Stimulated activated naive CD8-positive, alpha-beta T cell treated with anti-CD3 and anti-CD28 coated beads, Interleukin-15, Interleukin-2, amounts not matched to agents 100 U/mL and 50 U/mL, for 24 hours (primary cell): Measurements from ENCODE around the gene LIPT2.

Source experiments
- ATAC-seq: fragments of 150-1000 bp; cut with Tn5 transposase; one replicate; pipeline ENCODE4 v1.10.0; 2021
- DNase-seq: peaks from one replicate; pipeline ENCODE4 v3.0.0; 2021

LIPT2 gene

DNA sequence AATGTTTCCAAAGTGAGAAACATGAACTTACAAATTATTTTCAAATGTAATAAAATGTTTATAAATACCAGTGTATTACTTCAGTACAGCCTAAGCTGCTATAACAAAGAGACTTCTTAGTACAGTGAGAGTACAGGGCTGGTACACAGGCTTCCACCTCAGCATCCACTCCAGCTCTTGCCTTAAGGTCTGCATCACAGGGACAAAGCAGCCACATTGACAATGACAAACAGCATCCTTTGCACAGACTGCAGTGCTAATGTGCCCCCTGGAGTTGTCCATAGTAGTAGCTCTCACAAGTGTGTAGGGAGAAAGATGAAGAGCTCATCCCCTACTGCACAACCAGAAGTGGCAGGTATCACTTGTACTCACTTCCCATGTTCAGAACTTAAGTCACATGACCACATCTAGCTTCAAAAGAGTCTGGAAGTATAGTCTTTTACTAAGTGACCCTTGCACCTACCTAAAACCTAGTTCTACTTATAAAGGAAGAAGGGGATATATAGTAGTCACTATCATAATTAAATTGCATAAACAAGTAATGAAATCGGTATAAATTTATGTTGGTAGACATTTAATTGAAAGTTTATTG lies 10.7 kb upstream of the LIPT2 start:
- no peak for ATAC-seq
- DNase-seq: no peak

DNA sequence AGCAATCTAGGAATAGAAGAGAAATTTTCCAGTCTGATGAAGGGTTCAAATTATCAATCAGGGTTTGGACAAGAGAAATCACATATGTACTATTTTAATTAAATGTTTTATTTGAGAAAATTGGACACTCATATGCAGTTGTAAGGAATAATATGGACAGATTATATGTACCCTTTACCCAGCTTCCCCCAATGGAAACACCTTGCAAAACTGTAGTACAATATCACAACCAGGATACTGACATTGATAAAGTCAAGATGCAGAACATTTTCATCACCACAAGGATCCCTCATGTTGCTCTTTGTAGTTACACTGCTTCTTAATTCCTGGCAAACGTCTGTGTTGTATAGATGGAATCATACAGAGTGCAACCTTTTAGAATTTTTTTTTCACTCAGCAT lies 1.4 kb upstream of the LIPT2 start:
- DNase-seq (no peak), ATAC-seq (no peak)

DNA sequence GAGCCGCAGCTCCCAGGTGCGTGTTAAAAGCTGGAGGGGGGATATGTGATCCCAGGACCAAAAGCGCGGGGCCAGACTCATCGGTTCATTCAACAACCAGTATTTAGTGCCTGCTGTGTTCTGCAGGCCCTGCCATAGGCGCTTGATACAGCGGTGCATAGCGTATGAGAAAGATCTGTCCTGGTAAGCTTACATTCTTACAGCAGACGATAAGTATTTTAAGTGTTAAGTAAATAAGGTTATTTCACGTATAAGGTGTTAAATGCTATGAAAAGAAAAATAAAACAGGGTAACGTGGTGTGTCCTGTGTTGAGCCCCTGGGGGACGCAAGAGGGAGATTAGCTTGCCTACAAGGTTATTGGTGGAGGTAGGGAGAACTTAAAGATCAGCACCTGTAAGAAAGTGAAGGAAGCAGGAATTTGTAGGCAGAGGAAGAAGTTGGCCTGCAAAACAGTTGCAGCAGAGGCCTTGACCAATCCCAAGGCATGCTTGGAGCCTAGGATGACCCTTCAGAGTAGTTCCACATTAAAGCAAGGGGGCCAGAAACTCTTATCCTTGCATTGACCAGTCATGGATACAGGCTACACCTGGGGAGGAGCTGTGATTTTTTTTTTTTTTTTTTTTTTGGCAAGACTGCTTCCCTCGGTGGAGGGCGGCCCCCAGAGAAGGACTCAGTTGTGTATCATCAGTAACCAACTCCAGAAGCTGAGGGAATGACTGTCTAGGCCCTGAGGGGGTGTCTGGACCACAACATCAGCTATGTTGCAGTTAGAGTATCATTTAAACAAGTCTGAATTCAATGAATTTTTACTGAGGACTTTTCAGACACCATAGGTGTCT lies 487 bp upstream of the LIPT2 start:
- no peak for ATAC-seq
- no peak for DNase-seq

DNA sequence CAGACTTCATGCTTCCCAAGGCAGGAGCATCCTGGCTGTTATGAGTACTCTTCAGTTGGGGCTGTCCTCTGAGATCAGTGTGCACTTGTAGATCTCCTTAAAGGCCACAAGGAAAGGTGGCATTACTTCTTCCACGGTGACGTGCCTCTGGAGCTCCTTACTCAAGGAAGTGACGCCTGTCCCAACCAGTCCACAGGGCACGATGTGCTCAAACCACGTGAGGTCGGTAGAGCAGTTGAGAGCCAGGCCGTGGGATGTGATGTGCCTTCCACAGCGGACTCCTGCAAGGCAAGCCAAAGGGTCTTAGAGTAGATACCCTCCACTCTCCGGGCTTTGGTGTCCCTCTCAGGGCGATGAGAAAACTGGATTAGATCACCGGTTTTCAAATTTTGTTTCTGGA lies 1.4 kb downstream of the LIPT2 start:
- ATAC-seq (no peak), DNase-seq (no peak)

DNA sequence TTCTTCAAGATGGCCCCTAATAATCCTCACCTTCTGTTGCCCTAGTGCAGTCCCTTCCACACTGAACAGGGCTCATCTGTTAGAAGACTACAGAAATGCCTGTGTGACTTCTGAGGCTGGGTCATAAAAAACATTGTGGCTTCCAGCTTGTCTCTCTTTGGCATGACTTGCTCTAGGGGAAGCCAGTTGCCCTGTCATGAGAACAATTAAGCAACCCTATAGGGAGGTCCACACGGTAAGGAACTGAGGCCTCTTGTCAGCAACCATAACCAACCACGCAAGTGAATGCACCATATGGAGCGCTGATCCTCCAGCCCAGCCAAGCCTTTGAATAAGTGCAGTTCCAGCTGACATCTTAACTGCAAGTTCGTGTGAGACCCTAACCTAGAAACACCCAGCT lies 2.6 kb downstream of the LIPT2 start:
- ATAC-seq (no peak), DNase-seq (no peak)

DNA sequence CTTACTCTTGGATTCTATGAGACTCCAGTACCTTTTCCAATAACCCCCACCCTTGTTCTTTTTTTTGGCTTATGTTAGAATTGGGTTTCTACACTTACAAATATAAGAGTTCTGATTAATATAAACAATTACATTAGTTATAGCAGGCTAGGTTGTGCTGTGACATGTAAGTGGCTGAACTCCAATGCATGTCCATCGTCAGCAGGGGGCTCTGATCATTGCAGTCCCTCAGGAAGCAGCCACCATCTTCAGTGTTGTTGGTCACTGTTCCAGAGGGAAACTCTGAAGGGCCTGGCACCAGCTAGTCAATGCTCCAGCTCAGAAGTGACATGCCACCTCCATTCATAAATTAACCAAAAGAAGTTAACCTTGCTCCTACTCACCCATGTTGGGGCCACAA lies 5.6 kb downstream of the LIPT2 start:
- no peak for ATAC-seq
- no peak for DNase-seq

DNA sequence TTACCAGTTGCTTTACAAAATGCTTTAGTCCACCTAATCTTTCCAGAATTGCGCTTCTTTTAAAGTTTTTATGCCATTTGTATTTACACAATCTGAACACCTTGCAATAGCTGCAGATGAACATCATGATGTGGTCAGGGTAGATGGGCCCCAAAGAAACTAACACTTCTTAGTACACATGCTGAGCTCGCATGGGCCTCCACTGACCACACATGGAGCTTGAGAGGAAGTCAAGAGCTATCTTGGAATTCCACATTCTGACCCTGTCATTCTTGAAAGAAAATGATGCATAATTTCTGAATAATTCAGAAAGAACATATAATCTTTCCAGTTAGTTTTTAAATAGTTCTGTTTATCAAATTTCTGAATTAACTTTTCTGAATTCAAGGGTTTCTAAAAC lies 7.7 kb downstream of the LIPT2 start:
- ATAC-seq: no peak
- no peak for DNase-seq

DNA sequence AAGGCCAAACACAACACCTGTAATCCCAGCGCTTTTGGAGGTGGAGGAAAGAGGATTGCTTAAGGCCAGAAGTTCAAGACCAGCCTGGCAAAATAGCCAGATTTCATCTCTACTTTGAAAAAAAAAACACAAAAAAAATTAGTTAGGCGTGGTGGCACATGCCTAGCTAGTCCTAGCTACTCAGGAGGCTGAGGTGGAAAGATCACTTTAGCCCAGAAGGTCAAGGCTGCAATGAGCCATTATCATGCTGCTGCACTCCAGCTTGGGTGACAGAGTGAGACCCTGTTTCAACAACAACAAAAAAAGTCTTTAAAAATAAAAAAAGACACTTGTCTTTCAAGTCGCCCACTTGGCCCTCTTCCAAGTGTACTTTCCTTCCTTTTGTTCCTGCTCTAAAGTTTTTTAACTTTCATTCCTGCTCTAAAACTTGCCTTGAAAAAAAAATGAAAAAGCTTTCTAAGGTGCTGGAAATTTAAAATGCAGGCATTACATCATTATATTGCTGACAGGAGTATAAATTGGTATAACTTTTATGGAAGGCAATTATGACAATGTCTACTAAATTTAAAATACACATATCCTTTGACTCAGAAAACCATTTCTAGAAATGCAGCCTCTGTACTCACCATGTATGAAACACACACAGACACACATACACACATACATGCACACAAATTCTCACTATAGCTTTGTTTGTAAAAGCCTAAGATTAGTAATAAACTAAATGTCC lies 12.7 kb downstream of the LIPT2 start:
- ATAC-seq (no peak), DNase-seq (no peak)

DNA sequence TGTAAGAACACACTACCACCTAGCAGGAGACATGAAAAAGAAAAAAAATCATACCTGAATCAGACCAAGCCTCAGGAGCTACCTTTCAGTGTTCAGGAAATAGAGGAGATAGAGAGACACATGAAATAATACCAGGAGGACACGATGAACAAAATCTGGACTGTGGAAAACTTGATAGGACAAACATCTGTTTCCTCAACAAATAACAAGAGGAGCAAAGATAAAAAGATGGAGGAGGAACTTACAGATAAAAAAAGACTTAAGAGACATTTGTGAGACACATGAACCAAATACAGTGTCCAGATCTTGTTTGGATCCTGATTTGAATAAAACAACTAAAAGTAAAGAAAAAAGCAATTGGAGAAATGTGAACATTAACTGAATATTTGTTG lies 13.8 kb downstream of the LIPT2 start:
- DNase-seq (no peak), ATAC-seq (no peak)

DNA sequence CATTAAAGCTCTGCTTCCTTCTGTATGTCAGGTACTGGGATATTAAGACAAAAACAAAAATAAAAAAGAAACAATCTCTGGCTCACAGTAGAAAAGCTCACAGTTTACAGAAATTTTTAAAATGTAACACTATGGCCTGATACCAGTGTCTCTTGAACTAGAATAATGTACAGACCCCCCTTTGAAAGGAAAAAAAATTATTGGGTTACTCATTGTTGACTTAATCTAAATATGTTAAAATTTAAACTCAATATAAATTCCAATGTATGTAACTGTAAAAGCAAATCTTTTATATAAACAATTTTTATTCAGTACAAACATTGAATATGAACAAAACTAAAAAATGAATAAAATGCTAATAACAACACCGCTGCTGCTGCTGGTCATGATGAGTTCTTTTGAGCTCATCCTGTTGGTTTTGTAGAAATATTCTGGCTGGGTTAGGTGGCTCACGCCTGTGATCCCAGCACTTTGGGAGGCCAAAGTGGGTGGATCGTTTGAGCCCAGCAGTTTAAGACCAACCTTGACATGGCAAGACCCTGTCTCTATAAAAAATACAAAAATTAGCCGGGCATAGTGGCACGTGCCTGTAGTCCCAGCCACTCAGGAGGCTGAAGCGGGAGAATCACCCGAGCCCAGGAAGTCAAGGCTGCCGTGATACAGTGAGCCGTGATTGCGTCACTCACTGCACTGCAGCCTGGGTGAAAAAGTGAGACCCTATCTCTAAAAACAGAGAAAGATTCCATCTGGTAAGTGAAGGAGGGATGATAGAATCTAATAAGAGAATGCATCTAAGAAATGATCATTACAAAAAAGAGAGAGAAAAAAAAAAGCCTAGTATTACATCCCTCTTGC lies 14.4 kb downstream of the LIPT2 start:
- DNase-seq (no peak), ATAC-seq (no peak)

DNA sequence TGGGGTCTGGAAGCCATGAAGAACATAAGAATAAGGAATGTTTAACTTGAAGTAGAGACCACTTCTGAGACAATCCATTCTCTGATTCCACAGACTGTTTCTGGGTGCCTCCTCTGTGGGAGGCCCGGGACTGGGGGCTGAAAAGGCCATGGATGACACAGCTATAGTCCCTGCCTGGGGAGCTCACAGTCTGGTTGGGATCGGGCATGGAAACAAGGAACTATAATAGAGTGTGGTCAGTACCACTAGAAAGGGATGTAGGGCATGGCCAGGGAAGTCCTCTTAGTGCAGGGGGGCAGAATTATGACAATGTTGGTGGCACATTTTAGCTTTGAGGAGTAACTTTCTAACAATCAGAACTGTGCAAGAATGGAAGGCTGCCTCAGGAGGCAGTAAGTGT lies 17.0 kb downstream of the LIPT2 start:
- DNase-seq (no peak), ATAC-seq (no peak)

DNA sequence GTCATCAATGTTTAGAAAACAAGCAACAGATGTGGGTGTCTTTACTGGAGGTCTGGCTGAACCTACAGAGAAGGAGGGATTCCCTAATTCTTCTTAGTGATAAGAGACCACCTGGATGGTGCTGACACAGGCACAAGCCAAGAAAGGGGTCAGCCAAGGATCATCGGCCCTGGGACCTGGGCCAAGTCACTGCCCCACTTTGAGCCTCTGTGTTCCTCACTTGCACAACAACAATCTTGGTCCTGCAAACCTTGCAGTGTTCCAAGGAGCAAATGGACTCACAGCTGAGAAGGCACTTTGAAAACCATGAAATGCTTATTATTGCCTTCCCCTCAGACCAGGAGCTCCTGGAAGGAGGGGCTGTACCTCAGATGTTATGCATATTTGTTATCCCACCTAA lies 19.2 kb downstream of the LIPT2 start:
- DNase-seq (no peak), ATAC-seq (no peak)

DNA sequence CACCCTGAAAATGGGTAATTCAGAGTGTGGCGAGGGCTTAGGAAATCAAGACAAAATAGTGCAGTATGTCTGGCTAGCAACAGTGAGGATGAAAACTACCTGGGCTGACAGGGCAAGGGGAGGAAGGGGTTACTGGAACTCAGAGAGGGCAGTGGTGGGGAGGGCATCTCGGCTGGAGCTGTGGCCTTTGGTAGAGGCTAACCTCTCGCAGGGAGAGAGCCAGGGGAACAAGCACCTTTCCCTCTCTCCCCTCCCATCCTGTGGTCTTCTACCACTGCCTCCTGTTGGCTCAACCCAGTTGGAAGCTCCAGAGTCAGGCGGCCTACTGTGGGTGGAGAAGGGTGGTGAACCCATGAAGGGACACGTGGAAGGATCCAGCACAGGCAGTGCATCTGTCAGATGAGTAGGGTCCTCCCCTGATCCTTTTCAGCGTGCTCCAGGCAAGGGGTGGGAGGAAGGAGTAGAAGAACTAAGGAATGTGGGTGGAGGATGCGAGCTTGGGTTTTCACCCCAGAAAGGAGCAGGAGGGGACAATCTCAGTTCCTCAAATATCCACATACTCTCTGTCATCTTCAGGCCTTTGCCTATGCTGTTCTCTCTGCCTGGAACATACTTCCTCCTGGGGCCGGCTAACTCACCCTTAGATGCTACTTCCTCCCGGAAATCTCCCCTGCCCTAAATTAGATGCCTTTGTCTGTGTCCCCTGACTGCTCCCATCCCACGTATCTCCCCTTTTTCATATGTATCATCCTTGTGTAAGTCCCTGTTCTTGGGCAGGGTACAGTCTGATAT lies 19.9 kb downstream of the LIPT2 start:
- DNase-seq (no peak), ATAC-seq (no peak)

DNA sequence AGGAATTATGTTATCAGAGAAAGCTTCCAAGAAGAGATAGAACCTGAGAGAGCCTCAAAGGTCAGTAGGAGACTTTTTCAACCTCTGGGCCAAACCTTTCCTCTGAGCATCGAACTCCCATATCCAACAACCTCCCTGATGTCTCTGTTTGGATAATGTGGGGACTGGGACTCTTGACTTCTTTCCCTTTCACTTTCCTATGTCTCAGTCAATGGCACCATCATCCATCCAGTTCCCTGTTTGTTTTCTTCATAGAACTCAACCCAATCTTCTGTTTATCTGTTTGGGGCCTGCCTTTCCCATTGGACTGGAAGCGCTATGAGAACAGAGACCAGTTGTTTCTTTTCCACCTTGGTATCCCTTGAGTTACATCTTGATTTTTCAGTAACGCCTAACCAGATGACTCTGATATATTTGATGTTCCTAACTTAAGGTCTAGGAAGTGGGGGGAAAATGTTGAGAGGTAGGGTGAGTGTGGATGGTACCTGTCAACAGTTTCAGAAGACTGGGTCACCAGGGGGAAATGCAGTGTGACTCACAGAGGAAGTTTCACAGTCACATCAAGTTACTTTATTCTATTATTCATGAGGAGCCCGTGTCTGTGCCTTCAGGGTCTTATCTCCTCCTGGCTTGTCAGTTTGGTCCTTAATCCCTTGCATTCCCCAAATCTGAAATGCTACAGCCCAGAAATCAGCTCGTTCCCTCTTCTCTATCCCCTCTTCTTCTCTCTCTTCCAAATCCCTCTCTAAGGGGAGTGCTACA lies 21.7 kb downstream of the LIPT2 start:
- peak; percentile 65 for ATAC-seq
- no peak for DNase-seq

DNA sequence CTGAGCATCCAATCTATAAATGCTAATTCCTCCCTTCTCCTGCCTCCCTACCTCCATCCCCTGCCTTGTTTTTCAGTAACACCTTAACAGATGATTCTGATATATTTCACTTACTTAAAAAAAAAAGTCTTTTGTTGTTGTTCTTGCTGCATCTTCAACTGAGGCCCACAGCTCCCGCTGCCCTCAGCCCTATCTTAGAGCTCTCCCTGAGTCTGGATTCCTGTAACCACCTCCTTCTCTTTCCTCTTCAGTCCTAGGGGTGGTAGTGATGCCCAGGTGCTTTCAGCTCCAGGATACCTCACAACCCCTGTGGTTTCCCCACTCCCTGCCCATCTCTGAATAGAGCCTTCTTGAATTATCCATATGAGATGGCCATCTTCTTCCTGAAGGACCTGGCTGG lies 22.5 kb downstream of the LIPT2 start:
- no peak for ATAC-seq

DNA sequence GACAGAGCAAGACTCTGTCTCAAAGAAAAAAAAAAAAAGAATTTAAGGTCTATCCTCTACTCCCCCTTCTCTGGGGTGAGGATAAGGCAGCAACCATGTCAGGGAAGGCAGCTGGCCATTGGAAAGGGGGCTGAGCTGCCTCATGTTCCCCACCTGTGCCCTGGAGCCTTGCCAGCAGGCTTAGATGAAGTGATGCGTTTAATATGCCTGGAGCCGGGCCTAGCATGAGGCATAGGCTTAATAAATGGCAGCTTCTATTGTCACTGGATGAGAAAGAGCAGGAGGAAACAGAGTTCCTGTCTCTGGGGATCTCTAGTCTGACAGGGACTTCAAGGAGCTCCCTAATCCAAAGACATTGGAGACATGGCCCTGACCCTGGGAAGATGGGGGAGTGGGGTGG lies 23.0 kb downstream of the LIPT2 start:
- DNase-seq: no peak
- ATAC-seq: no peak

More for the DNA sequence above, 22.5 kb downstream of the LIPT2 start:
- DNase-seq: no peak

DNA sequence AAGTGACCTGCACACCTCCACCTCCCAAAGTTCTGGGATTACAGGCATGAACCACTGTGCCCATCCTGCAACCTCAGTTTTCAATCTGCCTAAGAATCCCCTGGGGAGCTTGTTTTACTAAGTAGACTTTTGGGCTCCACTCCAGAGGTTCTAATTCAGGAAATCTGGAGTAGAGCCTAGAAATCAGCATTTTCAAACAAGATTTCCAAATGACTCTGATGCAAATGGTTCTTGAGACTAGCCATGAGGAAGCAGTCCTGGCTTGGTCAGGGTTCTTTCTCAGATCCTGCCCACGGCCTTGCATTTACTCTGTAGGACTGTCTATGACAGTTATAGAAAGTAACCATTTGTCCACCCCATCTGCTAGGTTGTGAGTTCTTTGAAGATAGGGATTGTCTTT lies 24.6 kb downstream of the LIPT2 start:
- ATAC-seq (no peak), DNase-seq (no peak)

DNA sequence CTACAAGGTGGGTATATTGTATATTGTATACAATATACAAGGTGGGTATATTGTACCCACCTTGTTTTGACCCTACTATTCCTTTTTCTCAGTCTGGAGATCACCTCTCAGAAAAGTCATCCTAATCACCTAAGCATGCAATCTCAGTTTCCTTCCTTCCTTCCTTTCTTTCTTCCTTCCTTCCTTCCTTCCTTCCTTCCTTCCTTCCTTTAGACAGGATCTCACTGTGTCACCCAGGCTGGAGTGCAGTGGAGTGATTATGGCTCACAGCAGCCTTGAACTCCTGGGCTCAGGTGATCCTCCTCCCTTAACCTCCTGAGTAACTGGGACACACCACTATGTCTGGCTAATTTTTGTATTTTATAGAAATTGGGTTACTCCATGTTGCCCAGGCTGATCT lies 25.0 kb downstream of the LIPT2 start:
- DNase-seq: no peak
- ATAC-seq: no peak

DNA sequence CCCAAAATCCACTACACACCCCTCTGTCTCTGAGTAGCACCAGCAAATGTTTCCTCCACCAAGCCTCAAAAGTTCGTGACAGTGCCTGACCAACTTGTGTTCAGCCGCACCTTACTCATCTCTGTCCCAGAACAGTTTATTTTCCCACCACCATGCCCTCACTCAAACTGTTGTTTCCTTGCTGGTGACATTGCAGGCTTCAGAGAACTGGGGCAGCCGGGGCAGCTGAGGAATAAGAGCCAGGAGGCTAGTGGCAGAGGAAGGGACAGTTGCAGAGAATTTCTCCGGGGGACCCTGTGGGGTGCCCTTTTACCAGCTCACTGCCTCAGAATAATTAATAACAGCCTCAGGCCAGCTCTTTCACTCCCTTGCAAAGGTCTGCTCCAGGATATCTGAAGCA lies 25.5 kb downstream of the LIPT2 start:
- ATAC-seq: no peak
- no peak for DNase-seq

DNA sequence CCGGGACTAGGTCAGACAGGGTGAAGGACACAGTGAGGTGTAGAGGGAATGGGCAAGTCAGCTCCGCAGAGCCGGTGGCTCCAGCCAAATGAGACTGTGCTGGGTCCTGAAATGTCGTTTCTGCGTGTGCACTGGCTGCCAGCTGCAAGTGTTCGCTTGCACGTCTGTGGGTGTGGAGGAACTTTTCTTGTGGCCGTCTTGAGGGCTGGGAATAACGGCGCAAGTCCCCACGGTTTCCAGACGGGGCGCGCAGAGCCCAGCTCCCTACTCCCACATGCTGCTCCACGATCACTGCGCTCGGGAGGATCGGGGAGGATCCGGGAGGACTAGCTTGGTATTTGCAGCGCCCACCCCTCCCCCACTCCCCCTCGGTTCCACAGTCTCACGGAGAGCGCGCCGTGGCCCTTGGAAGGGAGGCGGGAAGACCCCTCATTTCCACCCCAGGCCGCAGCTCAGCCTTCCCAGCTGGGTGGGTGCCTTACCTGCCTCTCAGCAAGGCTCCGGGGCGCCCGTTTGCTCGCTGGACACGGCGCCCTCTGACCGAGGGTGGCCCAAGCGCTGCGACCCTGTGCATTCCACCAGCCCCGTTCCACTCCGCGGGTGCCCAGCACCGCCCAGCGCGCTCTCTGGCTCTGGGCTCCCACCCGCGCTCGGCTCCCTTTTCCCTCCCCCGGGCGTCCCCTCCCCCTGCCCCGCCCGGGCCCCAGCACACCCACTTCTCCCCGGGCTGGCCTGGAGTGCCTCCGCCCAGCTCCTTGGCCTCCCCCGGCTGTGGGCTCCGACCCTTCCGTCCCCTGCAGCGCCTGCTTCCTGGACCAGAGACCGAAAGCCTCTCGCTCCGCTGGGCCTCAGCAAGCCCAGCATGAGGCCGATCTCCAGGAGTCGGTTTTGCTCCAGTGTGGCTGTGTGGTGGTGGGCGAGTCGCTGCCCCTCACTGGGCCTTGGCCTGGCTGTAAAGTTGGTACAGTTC lies 26.3 kb downstream of the LIPT2 start, which contains the start of gene KCNE3:
Gene KCNE3 (minus strand): TSS at position 634 of the 970 bp plus-strand sequence. CDS start 9,986 bp downstream, outside the sequence.
- ATAC-seq: no peak
- DNase-seq: no peak
